Body of pancreas (tissue), 4 donors: Measurements from ENCODE around the gene EDNRA. TPM values are rescaled to one million over a fixed set of nuclear protein-coding genes. Genes with fewer than 3 reads are reported as not detected.

Source experiments
- ATAC-seq: fragments of 150-250 bp; one replicate; pipeline ENCODE4 v1.9.1; 2016
- DNase-seq, 4 donors: peaks; one replicate each; pipeline ENCODE4 v3.0.0-alpha.2; 2019
- H3K27ac ChIP-seq, 4 donors: fragments of 200-600 bp; sonication (generic); 1 replicate in 3 of 4; 2 replicates in 1 of 4; pipeline versions ENCODE4 v1.5.1 to v1.6.1; 2016 to 2019; ENCODE audit warnings: mild to moderate bottlenecking in 1 of 4, mixed read lengths in 1 of 4, moderate library complexity in 1 of 4
- H3K27me3 ChIP-seq, 2 donors: fragments of 200-600 bp; sonication (generic); one replicate each; pipeline ENCODE4 v1.6.0; 2016; ENCODE audit warnings: mild to moderate bottlenecking in 1 of 2
- H3K36me3 ChIP-seq, 2 donors: fragments of 200-600 bp; sonication (generic); replicated peaks in 1 of 2; 2 replicates each; pipeline ENCODE4 v1.5.1; 2016; ENCODE audit warnings: low read depth in 2 of 2; ENCODE audit not compliant: insufficient read depth in 1 of 2
- H3K4me1 ChIP-seq: fragments of 200-600 bp; sonication (generic); one replicate; pipeline ENCODE4 v1.6.0; 2016
- H3K4me3 ChIP-seq, 2 donors: fragments of 200-600 bp; sonication (generic); 1 replicate in 1 of 2; 2 replicates in 1 of 2; pipeline ENCODE4 v1.5.1; 2016 to 2019
- H3K9me3 ChIP-seq, 3 donors: fragments of 200-600 bp; sonication (generic); 1 replicate in 2 of 3; 2 replicates in 1 of 3; pipeline ENCODE4 v1.5.1; 2016
- CTCF ChIP-seq, 7 experiments: fragments of 450-650 bp in 4 of 7; fragments of 200-600 bp in 3 of 7; sonication (generic) in 3 of 7; IDR thresholded peaks; one replicate each; pipeline ENCODE4 v1.5.1; 2016 to 2019; ENCODE audit warnings: antibody characterized with exemption in 7 of 7
- POLR2A ChIP-seq, 3 donors: fragments of 450-650 bp; IDR thresholded peaks; one replicate each; pipeline ENCODE4 v1.6.1; 2016; ENCODE audit warnings: antibody characterized with exemption in 3 of 3, mild to moderate bottlenecking in 2 of 3
- WGBS, 2 donors: methylation state at CpG; one replicate each; pipeline ENCODE4 v1.1.5; 2017; 5-methylcytosine and 5-hydroxymethylcytosine counted together
- intact Hi-C: fragments of 100-400 bp; cut with DNase I; formaldehyde crosslinking; loops from one replicate; pipeline ENCODE4 v1.15.1; 2023
- total RNA-seq, 2 donors: library from RNA; depleted of rRNA; stranded (reverse); fragments of >200 nt; gene quantifications; one replicate each; pipeline ENCODE4 v1.1.0, GENCODE V29; 2016

Gene EDNRA
- total RNA-seq, 2 donors from 2014 or later: 1.3 TPM

- Histone ChIP-seq H3K36me3 (no peaks in the 10 kb centered on the region), H3K27me3 (no peaks in the 10 kb centered on the region), H3K27ac (no peak overlapping the region), H3K9me3 (no peaks in the 10 kb centered on the region), H3K4me1 (no peaks in the 10 kb centered on the region), H3K4me3 (no peak overlapping the region)
- DNase-seq: no peak
- no peak for ATAC-seq
- intact Hi-C loops: no loop called here
- TF ChIP-seq POLR2A (IDR thresholded peaks at IDR 0.05) (no peak), CTCF (IDR thresholded peaks at IDR 0.05) (no peak)
- WGBS, 2 donors: 58 to 59% methylated on average over 2 of the region's 2 CpGs
These were observed 27.4 kb downstream of the EDNRA start for GRCh38 chr4:147508346-147508745.

GRCh38 chr4:147509386-147509785 lies 28.5 kb downstream of the EDNRA start:
- intact Hi-C loops: no loop called here

GRCh38 chr4:147510962-147511668 lies 30.2 kb downstream of the EDNRA start:
- 67 to 75% methylated on average over 2 of the region's 2 CpGs for WGBS, 2 donors
- no peak for TF ChIP-seq POLR2A (IDR thresholded peaks at IDR 0.05)
- H3K4me1 ChIP-seq: no peaks in the 10 kb centered on the region
- H3K36me3 ChIP-seq: no peaks in the 10 kb centered on the region
- no peak overlapping the region for H3K27ac ChIP-seq
- no peaks in the 10 kb centered on the region for H3K9me3 ChIP-seq
- ATAC-seq (no peak), DNase-seq (no peak)
- intact Hi-C loops: no loop called here
- H3K4me3 ChIP-seq: no peak overlapping the region
- no peaks in the 10 kb centered on the region for H3K27me3 ChIP-seq

More at GRCh38 chr4:147509386-147509785, 28.5 kb downstream of the EDNRA start:
- Histone ChIP-seq H3K4me3 (no peak overlapping the region), H3K27ac (no peak overlapping the region), H3K36me3 (no peaks in the 10 kb centered on the region), H3K27me3 (no peaks in the 10 kb centered on the region), H3K9me3 (no peaks in the 10 kb centered on the region), H3K4me1 (no peaks in the 10 kb centered on the region)
- ATAC-seq (no peak), DNase-seq (no peak)
- WGBS, 2 donors: 54 to 79% methylated on average over 2 of the region's 2 CpGs
- TF ChIP-seq CTCF (IDR thresholded peaks at IDR 0.05) (no peak), POLR2A (IDR thresholded peaks at IDR 0.05) (no peak)

- H3K27ac ChIP-seq: no peak overlapping the region
- WGBS, 2 donors: 80 to 94% methylated on average over 2 of the region's 2 CpGs
- H3K27me3 ChIP-seq: no peaks in the 10 kb centered on the region
- intact Hi-C loops: no loop called here
- H3K4me3 ChIP-seq: no peak overlapping the region
- no peak for TF ChIP-seq POLR2A (IDR thresholded peaks at IDR 0.05)
- TF ChIP-seq CTCF (IDR thresholded peaks at IDR 0.05): no peak
- DNase-seq: no peak
- ATAC-seq: no peak
- H3K4me1 ChIP-seq: no peaks in the 10 kb centered on the region
- H3K9me3 ChIP-seq: no peaks in the 10 kb centered on the region
- no peaks in the 10 kb centered on the region for H3K36me3 ChIP-seq
These were observed 32.2 kb downstream of the EDNRA start for GRCh38 chr4:147513091-147513490.

- no peaks in the 10 kb centered on the region for H3K4me1 ChIP-seq
These were observed 33.1 kb downstream of the EDNRA start for GRCh38 chr4:147513952-147514351.

More at GRCh38 chr4:147513952-147514351, 33.1 kb downstream of the EDNRA start:
- WGBS, 2 donors: 73% methylated on average over 6 of the region's 6 CpGs
- H3K36me3 ChIP-seq: no peaks in the 10 kb centered on the region
- H3K4me3 ChIP-seq: no peak overlapping the region
- no peak for ATAC-seq
- no peak for DNase-seq
- H3K27ac ChIP-seq: no peak overlapping the region
- H3K9me3 ChIP-seq: no peaks in the 10 kb centered on the region
- no peaks in the 10 kb centered on the region for H3K27me3 ChIP-seq
- intact Hi-C loops: no loop called here
- TF ChIP-seq POLR2A (IDR thresholded peaks at IDR 0.05): no peak
- no peak for TF ChIP-seq CTCF (IDR thresholded peaks at IDR 0.05)
